ENCODE data around the gene MCF2L.

- TF ChIP-seq TSHZ2 (CRISPR knock-in tag; IDR thresholded peaks at IDR 0.05) (no peak), PATZ1 (CRISPR knock-in tag; IDR thresholded peaks at IDR 0.05; ENCODE audit: borderline replicate concordance) (no peak), CSDC2 (CRISPR knock-in tag; IDR thresholded peaks at IDR 0.05) (no peak)
Observed at GRCh38 chr13:112977525-112977924, 8.5 kb downstream of the MCF2L start.
